ENCODE results near the gene PARVA.

- no peak for TF ChIP-seq CTCF (conservative IDR thresholded peaks at IDR 0.05; ENCODE audit: low read length)
- no peak for TF ChIP-seq EZH2phosphoT487 (IDR thresholded peaks at IDR 0.05; ENCODE audit: borderline replicate concordance, low read depth, low read length)
Measured at GRCh38 chr11:12381875-12382274, 4.5 kb downstream of the PARVA start.
